ENCODE measurements around the gene TRIML2. TPM values are rescaled to one million over a fixed set of nuclear protein-coding genes. Genes with fewer than 3 reads are reported as not detected.

The TRIML2 gene
- total RNA-seq, 1 experiment from 2014 or later = 0.17 TPM

DNA sequence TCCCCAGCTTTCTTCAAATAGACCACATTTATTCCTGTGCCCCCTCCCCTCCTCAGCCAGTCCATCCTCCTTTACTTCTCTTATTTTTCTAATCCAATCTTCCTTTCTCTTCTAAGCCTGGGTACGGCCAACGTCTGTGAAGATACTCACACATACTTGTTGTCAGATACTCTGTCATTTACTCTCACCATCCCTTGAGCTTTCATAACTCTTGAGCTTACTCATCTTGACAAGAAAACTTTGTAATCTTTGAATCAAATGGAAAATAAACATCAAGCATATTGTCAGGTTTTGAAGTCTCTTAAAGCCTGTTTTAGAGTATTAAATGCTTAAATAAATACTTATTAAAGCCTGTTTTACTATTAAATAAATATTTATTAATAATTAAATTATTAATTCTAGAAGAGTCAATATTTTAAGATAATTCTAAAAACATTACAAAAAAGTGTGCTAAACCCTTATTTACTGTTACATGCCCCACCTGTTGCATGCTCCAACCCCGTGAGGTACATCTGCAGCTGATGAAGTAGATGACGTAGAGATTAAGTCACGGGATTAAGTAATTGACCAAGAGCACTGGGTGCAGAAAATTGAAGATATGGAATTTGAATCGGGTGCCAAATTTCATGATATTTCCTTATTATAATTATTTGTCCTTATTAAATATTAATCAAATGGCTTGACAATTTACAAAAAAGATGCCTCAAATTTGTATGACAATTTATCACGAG is 1.5 kb upstream of the TRIML2 start:
- intact Hi-C loops (cut with micrococcal nuclease; ENCODE audit: unreplicated experiment) = no loop called here
- CTCF ChIA-PET = no interaction called here
- POLR2A ChIA-PET (ENCODE audit: low non-redundant PET) = no interaction called here
- Histone ChIP-seq H3K27me3 (replicated peaks; ENCODE audit: insufficient read depth, low read depth, low read length, poor library complexity) (no peaks in the 10 kb centered on the region), H3K27ac (ENCODE audit: low read depth, low read length, poor library complexity, severe bottlenecking) (no peak overlapping the region), H3K4me3 (ENCODE audit: low read depth, low read length, poor library complexity, severe bottlenecking) (no peak overlapping the region), H3K9me3 (ENCODE audit: low read depth, low read length, poor library complexity, severe bottlenecking) (no peaks in the 10 kb centered on the region), H3K36me3 (ENCODE audit: insufficient read depth, low read length, poor library complexity, severe bottlenecking) (no peaks in the 10 kb centered on the region), H3K4me1 (ENCODE audit: insufficient read depth, low read length, poor library complexity, severe bottlenecking) (no peaks in the 10 kb centered on the region)
- TF ChIP-seq, protein P1, sequence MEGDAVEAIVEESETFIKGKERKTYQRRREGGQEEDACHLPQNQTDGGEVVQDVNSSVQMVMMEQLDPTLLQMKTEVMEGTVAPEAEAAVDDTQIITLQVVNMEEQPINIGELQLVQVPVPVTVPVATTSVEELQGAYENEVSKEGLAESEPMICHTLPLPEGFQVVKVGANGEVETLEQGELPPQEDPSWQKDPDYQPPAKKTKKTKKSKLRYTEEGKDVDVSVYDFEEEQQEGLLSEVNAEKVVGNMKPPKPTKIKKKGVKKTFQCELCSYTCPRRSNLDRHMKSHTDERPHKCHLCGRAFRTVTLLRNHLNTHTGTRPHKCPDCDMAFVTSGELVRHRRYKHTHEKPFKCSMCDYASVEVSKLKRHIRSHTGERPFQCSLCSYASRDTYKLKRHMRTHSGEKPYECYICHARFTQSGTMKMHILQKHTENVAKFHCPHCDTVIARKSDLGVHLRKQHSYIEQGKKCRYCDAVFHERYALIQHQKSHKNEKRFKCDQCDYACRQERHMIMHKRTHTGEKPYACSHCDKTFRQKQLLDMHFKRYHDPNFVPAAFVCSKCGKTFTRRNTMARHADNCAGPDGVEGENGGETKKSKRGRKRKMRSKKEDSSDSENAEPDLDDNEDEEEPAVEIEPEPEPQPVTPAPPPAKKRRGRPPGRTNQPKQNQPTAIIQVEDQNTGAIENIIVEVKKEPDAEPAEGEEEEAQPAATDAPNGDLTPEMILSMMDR (conservative IDR thresholded peaks at IDR 0.05; ENCODE audit: low read depth, low read length) = no peak
- DNase-seq (ENCODE audit: low spot score) = no peak
- BruUV-seq (replicated peaks) = no TSS peak

DNA sequence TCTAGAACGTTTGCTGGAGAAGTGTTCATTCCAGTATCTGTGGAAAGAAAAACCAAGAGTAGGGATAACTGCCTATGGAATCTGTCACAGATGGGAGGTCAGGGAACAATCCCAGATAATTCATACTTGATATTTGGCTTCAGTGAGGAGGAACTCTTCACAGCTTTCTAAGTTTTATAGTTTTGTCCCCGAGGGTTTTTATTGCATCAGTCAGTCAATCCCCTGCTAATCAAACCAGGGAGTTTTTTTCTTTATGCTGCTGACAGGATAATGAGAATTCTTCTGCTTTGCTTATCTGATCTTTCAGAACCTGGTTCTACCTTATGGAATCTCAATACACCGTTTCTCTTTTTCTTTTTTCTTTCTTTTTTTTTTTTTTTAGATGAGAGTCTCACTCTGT is 633 bp upstream of the TRIML2 start:
- CTCF ChIA-PET = no interaction called here
- no TSS peak for BruUV-seq (replicated peaks)
- H3K4me1 ChIP-seq (ENCODE audit: insufficient read depth, low read length, poor library complexity, severe bottlenecking) = no peaks in the 10 kb centered on the region
- no peak overlapping the region for H3K27ac ChIP-seq (ENCODE audit: low read depth, low read length, poor library complexity, severe bottlenecking)
- H3K4me3 ChIP-seq (ENCODE audit: low read depth, low read length, poor library complexity, severe bottlenecking) = no peak overlapping the region
- POLR2A ChIA-PET (ENCODE audit: low non-redundant PET) = no interaction called here
- H3K27me3 ChIP-seq (replicated peaks; ENCODE audit: insufficient read depth, low read depth, low read length, poor library complexity) = no peaks in the 10 kb centered on the region
- DNase-seq (ENCODE audit: low spot score) = no peak
- intact Hi-C loops (cut with micrococcal nuclease; ENCODE audit: unreplicated experiment) = no loop called here
- no peaks in the 10 kb centered on the region for H3K36me3 ChIP-seq (ENCODE audit: insufficient read depth, low read length, poor library complexity, severe bottlenecking)
- no peaks in the 10 kb centered on the region for H3K9me3 ChIP-seq (ENCODE audit: low read depth, low read length, poor library complexity, severe bottlenecking)
- no peak for TF ChIP-seq EZH2 (IDR thresholded peaks at IDR 0.05; ENCODE audit: borderline replicate concordance, low read depth, low read length, poor library complexity, severe bottlenecking)

DNA sequence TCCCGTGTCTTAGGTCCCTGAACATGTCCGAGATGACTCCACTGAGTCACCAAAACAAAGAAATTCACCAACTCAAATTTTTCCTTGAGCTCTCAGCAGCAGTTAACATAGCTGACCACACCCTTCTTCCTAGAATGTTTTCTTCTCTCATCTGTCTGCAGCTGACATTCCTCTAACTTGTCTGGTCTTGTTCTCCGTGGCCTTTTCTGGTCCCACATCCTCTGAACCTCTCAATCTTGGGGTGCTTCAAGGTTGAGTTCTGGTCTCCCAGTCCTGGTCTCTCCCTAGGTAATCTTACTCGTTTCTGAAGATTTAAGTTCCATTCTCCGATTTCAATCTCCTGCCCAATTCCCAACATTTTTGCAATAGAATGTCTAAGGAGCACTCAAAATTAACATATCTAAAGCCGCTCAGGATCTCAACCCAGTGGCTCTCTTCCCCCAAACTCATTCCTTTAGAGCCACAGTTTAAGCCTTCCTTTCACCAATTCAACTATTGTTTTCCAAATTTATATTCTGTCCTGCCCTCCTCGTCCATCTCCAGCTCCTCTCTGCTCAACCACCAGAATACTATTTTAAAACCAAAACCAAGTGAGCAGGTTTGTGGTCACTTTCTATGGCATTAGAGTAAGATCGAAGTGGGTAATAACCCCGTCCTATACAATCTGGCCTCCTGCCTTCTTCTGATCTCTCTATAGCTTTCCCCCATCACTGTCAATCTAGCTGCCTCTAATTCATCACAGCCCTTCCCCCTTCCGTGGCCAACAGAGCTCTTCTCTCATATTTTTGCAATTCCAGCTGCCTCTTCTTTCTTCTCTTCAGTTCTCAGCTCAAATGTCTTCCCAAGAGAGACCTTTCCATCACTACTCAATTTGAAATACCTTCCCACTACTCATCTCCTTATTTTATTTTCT is 1.2 kb downstream of the TRIML2 start:
- no peak overlapping the region for H3K27ac ChIP-seq (ENCODE audit: low read depth, low read length, poor library complexity, severe bottlenecking)
- no peaks in the 10 kb centered on the region for H3K9me3 ChIP-seq (ENCODE audit: low read depth, low read length, poor library complexity, severe bottlenecking)
- DNase-seq (ENCODE audit: low spot score) = no peak
- BruUV-seq (replicated peaks) = no TSS peak
- ChIA-PET CTCF (no interaction called here), POLR2A (ENCODE audit: low non-redundant PET) (no interaction called here)
- TF ChIP-seq, protein P1 (conservative IDR thresholded peaks at IDR 0.05; ENCODE audit: low read depth, low read length) = no peak
- no peak for TF ChIP-seq EZH2 (IDR thresholded peaks at IDR 0.05; ENCODE audit: borderline replicate concordance, low read depth, low read length, poor library complexity, severe bottlenecking)
- H3K4me1 ChIP-seq (ENCODE audit: insufficient read depth, low read length, poor library complexity, severe bottlenecking) = no peaks in the 10 kb centered on the region
- no peak overlapping the region for H3K4me3 ChIP-seq (ENCODE audit: low read depth, low read length, poor library complexity, severe bottlenecking)
- intact Hi-C loops (cut with micrococcal nuclease; ENCODE audit: unreplicated experiment) = no loop called here
- no peaks in the 10 kb centered on the region for H3K36me3 ChIP-seq (ENCODE audit: insufficient read depth, low read length, poor library complexity, severe bottlenecking)
- no peaks in the 10 kb centered on the region for H3K27me3 ChIP-seq (replicated peaks; ENCODE audit: insufficient read depth, low read depth, low read length, poor library complexity)
